Raji (cell line): Measurements from ENCODE around the gene PSMB10.

Source experiments
- POLR2A ChIP-seq: IDR thresholded peaks from 2 replicates; pipeline ENCODE4 v1.6.1; 2011; ENCODE audit warnings: low read depth, low read length, control low read depth; ENCODE audit not compliant: insufficient read depth

Gene PSMB10

GRCh38 chr16:67946966-67947558 is 10.4 kb upstream of the PSMB10 start:
- TF ChIP-seq POLR2A, result 0 out of 2 replicates have a peak, but pooled peaks have one; percentile 20

- TF ChIP-seq POLR2A, result peak; percentile 44; the same call in 1 of the 2 replicates
Measured at GRCh38 chr16:67946128-67946569, 9.5 kb upstream of the PSMB10 start.

GRCh38 chr16:67945392-67945933 is 8.8 kb upstream of the PSMB10 start:
- TF ChIP-seq POLR2A, result no peak

- peak; percentile 34 for TF ChIP-seq POLR2A
Measured at GRCh38 chr16:67944690-67945391, 8.2 kb upstream of the PSMB10 start.

GRCh38 chr16:67943619-67944504 is 7.2 kb upstream of the PSMB10 start, which contains the start of gene LCAT:
Gene LCAT, minus strand, starts transcription at chr16:67944120. Its CDS starts 19 bp downstream, at chr16:67944101.
- no peak for TF ChIP-seq POLR2A

- no peak for TF ChIP-seq POLR2A
Measured at GRCh38 chr16:67943256-67943618, 6.6 kb upstream of the PSMB10 start.

GRCh38 chr16:67942510-67943255 is 6.0 kb upstream of the PSMB10 start:
- TF ChIP-seq POLR2A, result no peak; the same call in none of the 2 replicates

- no peak; the same call in none of the 2 replicates for TF ChIP-seq POLR2A
Measured at GRCh38 chr16:67942200-67942509, 5.5 kb upstream of the PSMB10 start.

- TF ChIP-seq POLR2A, result peak; percentile 2; the same call in 1 of the 2 replicates
Measured at GRCh38 chr16:67941469-67942199, 5.0 kb upstream of the PSMB10 start.

GRCh38 chr16:67940446-67941089 is 3.9 kb upstream of the PSMB10 start:
- no peak for TF ChIP-seq POLR2A

- 0 out of 2 replicates have a peak, but pooled peaks have one; percentile 5 for TF ChIP-seq POLR2A
Measured at GRCh38 chr16:67939507-67940445, 3.1 kb upstream of the PSMB10 start.

- peak; percentile 15; the same call in 1 of the 2 replicates for TF ChIP-seq POLR2A
Measured at GRCh38 chr16:67936880-67937605, 393 bp upstream of the PSMB10 start.
